NCI-H345 treated with DMSO at 0.1 percent for 48 hours (cell line): ENCODE data around the gene VPS11.
"Not testable (repeated sequence)": the region's sequence is repeated elsewhere in the genome, so short reads cannot be mapped to it uniquely, and the experiment has no call there.

Experiments used
- DNase-seq: peaks from one replicate; lab custom pipeline; 2025; ENCODE audit not compliant: unreplicated experiment; lab: John Stamatoyannopoulos, UW

Gene VPS11

GRCh38 chr11:119034813-119035212, 32.8 kb upstream of the VPS11 start:
- DNase-seq, result no peak

- no peak for DNase-seq
These were observed 28.7 kb upstream of the VPS11 start for GRCh38 chr11:119038884-119039283.

GRCh38 chr11:119039471-119039870, 28.1 kb upstream of the VPS11 start:
- DNase-seq, result not testable (repeated sequence)

GRCh38 chr11:119041821-119042514, 25.6 kb upstream of the VPS11 start:
- no peak for DNase-seq

GRCh38 chr11:119042927-119043326, 24.7 kb upstream of the VPS11 start:
- DNase-seq, result no peak

GRCh38 chr11:119044708-119045107, 22.9 kb upstream of the VPS11 start:
- DNase-seq, result no peak

- no peak for DNase-seq
These were observed 21.1 kb upstream of the VPS11 start for GRCh38 chr11:119046489-119046888.

GRCh38 chr11:119047205-119047604, 20.4 kb upstream of the VPS11 start:
- no peak for DNase-seq

- no peak for DNase-seq
These were observed 19.0 kb upstream of the VPS11 start for GRCh38 chr11:119048644-119049043.

- no peak for DNase-seq
These were observed 18.5 kb upstream of the VPS11 start for GRCh38 chr11:119049081-119049480.

- DNase-seq, result no peak
These were observed 16.0 kb upstream of the VPS11 start for GRCh38 chr11:119051440-119052162.

GRCh38 chr11:119052163-119052814, 15.3 kb upstream of the VPS11 start:
- DNase-seq, result no peak

- DNase-seq, result no peak
These were observed 13.2 kb upstream of the VPS11 start for GRCh38 chr11:119054418-119054817.

GRCh38 chr11:119055901-119056300, 11.7 kb upstream of the VPS11 start:
- no peak for DNase-seq

GRCh38 chr11:119056421-119056999, 11.1 kb upstream of the VPS11 start:
- no peak for DNase-seq

GRCh38 chr11:119057000-119057769, 10.4 kb upstream of the VPS11 start, which contains the start of gene HYOU1:
HYOU1 (minus strand) TSS chr11:119057205; CDS start chr11:119056160, 1,045 bp downstream.
- DNase-seq, result peak; percentile 91

- DNase-seq, result not testable (repeated sequence)
These were observed 8.5 kb upstream of the VPS11 start for GRCh38 chr11:119059128-119059527.

- DNase-seq, result no peak
These were observed 6.4 kb upstream of the VPS11 start for GRCh38 chr11:119061256-119061655.

- DNase-seq, result no peak
These were observed 4.8 kb upstream of the VPS11 start for GRCh38 chr11:119062779-119063178.

- no peak for DNase-seq
These were observed 2.2 kb upstream of the VPS11 start for GRCh38 chr11:119065369-119065768.

GRCh38 chr11:119077839-119078238, 10.2 kb downstream of the VPS11 start:
- no peak for DNase-seq
